CD4-positive, alpha-beta T cell treated with Interleukin-1 beta for 1 hour (primary cell): ENCODE results near the gene UBR3.
"Not testable (repeated sequence)": the region's sequence is repeated elsewhere in the genome, so short reads cannot be mapped to it uniquely, and the experiment has no call there.

Experiments used
- DNase-seq, 2 donors: peaks; one replicate each; pipeline ENCODE4 v3.0.0-alpha.2; 2020 to 2022

The UBR3 gene

GRCh38 chr2:169827272-169828140, at the start of gene UBR3:
UBR3 (plus strand) TSS chr2:169827454; CDS start chr2:169827508, 54 bp downstream.
- peak; percentile 89 to 91 for DNase-seq

GRCh38 chr2:169778446-169778845, 48.8 kb upstream of the UBR3 start:
- no peak for DNase-seq

- DNase-seq, result no peak
These were observed 45.8 kb upstream of the UBR3 start for GRCh38 chr2:169781249-169782013.

- no peak for DNase-seq
These were observed 44.7 kb upstream of the UBR3 start for GRCh38 chr2:169782513-169782912.

- DNase-seq, result no peak
These were observed 36.7 kb upstream of the UBR3 start for GRCh38 chr2:169790581-169790980.

GRCh38 chr2:169795181-169795580, 32.1 kb upstream of the UBR3 start:
- DNase-seq, result no peak

GRCh38 chr2:169796441-169796840, 30.8 kb upstream of the UBR3 start:
- DNase-seq, result no peak

- no peak for DNase-seq
These were observed 29.7 kb upstream of the UBR3 start for GRCh38 chr2:169797601-169798000.

- DNase-seq, result no peak
These were observed 28.9 kb upstream of the UBR3 start for GRCh38 chr2:169798397-169798717.

- DNase-seq, result peak; percentile 92 to 95
These were observed 28.3 kb upstream of the UBR3 start, which contains the start of gene SSB for GRCh38 chr2:169798718-169799592. SSB (plus strand) TSS chr2:169798871; CDS start chr2:169800961, 2,090 bp downstream.

GRCh38 chr2:169803480-169803879, 23.8 kb upstream of the UBR3 start:
- DNase-seq, result no peak

- DNase-seq, result no peak
These were observed 20.7 kb upstream of the UBR3 start for GRCh38 chr2:169806586-169806985.

- DNase-seq, result no peak
These were observed 19.0 kb upstream of the UBR3 start for GRCh38 chr2:169808221-169808620.

GRCh38 chr2:169815849-169816248, 11.4 kb upstream of the UBR3 start:
- no peak for DNase-seq

- not testable (repeated sequence) for DNase-seq
These were observed 10.3 kb upstream of the UBR3 start for GRCh38 chr2:169816961-169817360.

- not testable (repeated sequence) for DNase-seq
These were observed 9.9 kb upstream of the UBR3 start for GRCh38 chr2:169817369-169817768.

GRCh38 chr2:169818241-169818640, 9.0 kb upstream of the UBR3 start:
- no peak for DNase-seq

GRCh38 chr2:169819106-169819505, 8.1 kb upstream of the UBR3 start:
- DNase-seq, result no peak

GRCh38 chr2:169820101-169820500, 7.2 kb upstream of the UBR3 start:
- not testable (repeated sequence) for DNase-seq

- no peak for DNase-seq
These were observed 5.2 kb upstream of the UBR3 start for GRCh38 chr2:169822036-169822435.

- DNase-seq, result no peak
These were observed 4.4 kb upstream of the UBR3 start for GRCh38 chr2:169822785-169823392.

GRCh38 chr2:169823996-169824372, 3.3 kb upstream of the UBR3 start:
- DNase-seq, result no peak
